Measurements from ENCODE around the gene TUBGCP3.
"Not testable (repeated sequence)": the region's sequence is repeated elsewhere in the genome, so short reads cannot be mapped to it uniquely, and the experiment has no call there.

The TUBGCP3 gene

GRCh38 chr13:112496166-112496565 lies 91.8 kb downstream of the TUBGCP3 start:
- Mint-ChIP-seq H3K4me1 (peaks cover 8% of the 10 kb centered on the region), H3K9me3 (no peaks in the 10 kb centered on the region), H3K4me3 (no peak overlapping the region), H3K27ac (no peak overlapping the region), H3K36me3 (peaks cover 65% of the 10 kb centered on the region)
- no peak for ATAC-seq
- no peak for DNase-seq (ENCODE audit: low spot score in 2 of 2)

- H3K4me1 Mint-ChIP-seq: peaks cover 10% of the 10 kb centered on the region
- H3K36me3 Mint-ChIP-seq: peaks cover 58% of the 10 kb centered on the region
- no peaks in the 10 kb centered on the region for H3K9me3 Mint-ChIP-seq
- DNase-seq (ENCODE audit: low spot score in 2 of 2) (no peak), ATAC-seq (no peak)
- no peak overlapping the region for H3K4me3 Mint-ChIP-seq
- H3K27ac Mint-ChIP-seq: no peak overlapping the region
Observed at GRCh38 chr13:112495465-112495864, 92.5 kb downstream of the TUBGCP3 start.

GRCh38 chr13:112489199-112489598 lies 98.8 kb downstream of the TUBGCP3 start:
- Mint-ChIP-seq H3K9me3 (no peaks in the 10 kb centered on the region), H3K4me3 (no peak overlapping the region), H3K4me1 (peaks cover 10% of the 10 kb centered on the region), H3K27ac (no peak overlapping the region), H3K36me3 (peaks cover 17% of the 10 kb centered on the region)
- DNase-seq (ENCODE audit: low spot score in 2 of 2) (no peak), ATAC-seq (no peak)

- H3K4me3 Mint-ChIP-seq; H3K9me3 Mint-ChIP-seq; H3K27ac Mint-ChIP-seq; ATAC-seq; DNase-seq (ENCODE audit: low spot score in 2 of 2): not testable (repeated sequence)
- Mint-ChIP-seq H3K4me1 (peaks cover 10% of the 10 kb centered on the region), H3K36me3 (peaks cover 17% of the 10 kb centered on the region)
Observed at GRCh38 chr13:112488343-112489050, 99.5 kb downstream of the TUBGCP3 start.

GRCh38 chr13:112487127-112487517 lies 100.8 kb downstream of the TUBGCP3 start:
- H3K36me3 Mint-ChIP-seq: peaks cover 17% of the 10 kb centered on the region
- no peak overlapping the region for H3K4me3 Mint-ChIP-seq
- H3K9me3 Mint-ChIP-seq: peaks cover 5% of the 10 kb centered on the region
- no peak overlapping the region for H3K27ac Mint-ChIP-seq
- DNase-seq (ENCODE audit: low spot score in 2 of 2) (no peak), ATAC-seq (no peak)
- peaks cover 10% of the 10 kb centered on the region for H3K4me1 Mint-ChIP-seq

GRCh38 chr13:112486386-112487126 lies 101.4 kb downstream of the TUBGCP3 start:
- no peak overlapping the region for H3K27ac Mint-ChIP-seq
- peaks cover 17% of the 10 kb centered on the region for H3K36me3 Mint-ChIP-seq
- ATAC-seq (no peak), DNase-seq (ENCODE audit: low spot score in 2 of 2) (no peak)
- H3K4me1 Mint-ChIP-seq: peaks cover 6% of the 10 kb centered on the region
- peaks cover 5% of the 10 kb centered on the region for H3K9me3 Mint-ChIP-seq
- H3K4me3 Mint-ChIP-seq: no peak overlapping the region

- DNase-seq (ENCODE audit: low spot score in 2 of 2); H3K9me3 Mint-ChIP-seq; H3K27ac Mint-ChIP-seq; ATAC-seq; H3K4me3 Mint-ChIP-seq; H3K4me1 Mint-ChIP-seq: not testable (repeated sequence)
- H3K36me3 Mint-ChIP-seq: peaks cover 17% of the 10 kb centered on the region
Observed at GRCh38 chr13:112485814-112486213, 102.1 kb downstream of the TUBGCP3 start.

- Mint-ChIP-seq H3K9me3 (peaks cover 8% of the 10 kb centered on the region), H3K36me3 (peaks cover 17% of the 10 kb centered on the region), H3K4me3 (no peak overlapping the region), H3K4me1 (no peaks in the 10 kb centered on the region), H3K27ac (no peak overlapping the region)
- DNase-seq (ENCODE audit: low spot score in 2 of 2) (no peak), ATAC-seq (no peak)
Observed at GRCh38 chr13:112483299-112483698, 104.7 kb downstream of the TUBGCP3 start.

- Mint-ChIP-seq H3K36me3 (peaks cover 9% of the 10 kb centered on the region), H3K27ac (no peak overlapping the region), H3K4me1 (no peaks in the 10 kb centered on the region), H3K4me3 (no peak overlapping the region), H3K9me3 (peaks cover 8% of the 10 kb centered on the region)
- ATAC-seq: peak; percentile 32
- no peak for DNase-seq (ENCODE audit: low spot score in 2 of 2)
Observed at GRCh38 chr13:112481458-112481857, 106.5 kb downstream of the TUBGCP3 start.

GRCh38 chr13:112479389-112479788 lies 108.6 kb downstream of the TUBGCP3 start:
- Mint-ChIP-seq H3K27ac (no peak overlapping the region), H3K4me3 (no peak overlapping the region), H3K4me1 (no peaks in the 10 kb centered on the region), H3K9me3 (peaks cover 8% of the 10 kb centered on the region), H3K36me3 (no peaks in the 10 kb centered on the region)
- ATAC-seq (no peak), DNase-seq (ENCODE audit: low spot score in 2 of 2) (no peak)

- no peak for ATAC-seq
- Mint-ChIP-seq H3K4me1 (no peaks in the 10 kb centered on the region), H3K36me3 (no peaks in the 10 kb centered on the region), H3K9me3 (peaks cover 2% of the 10 kb centered on the region), H3K27ac (no peak overlapping the region), H3K4me3 (no peak overlapping the region)
- no peak for DNase-seq (ENCODE audit: low spot score in 2 of 2)
Observed at GRCh38 chr13:112477070-112477619, 110.8 kb downstream of the TUBGCP3 start.

- no peak overlapping the region for H3K27ac Mint-ChIP-seq
- no peaks in the 10 kb centered on the region for H3K9me3 Mint-ChIP-seq
- H3K4me1 Mint-ChIP-seq: no peaks in the 10 kb centered on the region
- H3K36me3 Mint-ChIP-seq: no peaks in the 10 kb centered on the region
- no peak overlapping the region for H3K4me3 Mint-ChIP-seq
- ATAC-seq (no peak), DNase-seq (ENCODE audit: low spot score in 2 of 2) (no peak)
Observed at GRCh38 chr13:112475889-112476288, 112.1 kb downstream of the TUBGCP3 start.

GRCh38 chr13:112474869-112475268 lies 113.1 kb downstream of the TUBGCP3 start:
- no peaks in the 10 kb centered on the region for H3K36me3 Mint-ChIP-seq
- no peaks in the 10 kb centered on the region for H3K9me3 Mint-ChIP-seq
- H3K4me1 Mint-ChIP-seq: no peaks in the 10 kb centered on the region
- DNase-seq (ENCODE audit: low spot score in 2 of 2) (no peak), ATAC-seq (no peak)
- no peak overlapping the region for H3K4me3 Mint-ChIP-seq
- H3K27ac Mint-ChIP-seq: no peak overlapping the region

GRCh38 chr13:112473818-112474217 lies 114.1 kb downstream of the TUBGCP3 start:
- Mint-ChIP-seq H3K9me3 (no peaks in the 10 kb centered on the region), H3K27ac (no peak overlapping the region), H3K4me1 (no peaks in the 10 kb centered on the region), H3K36me3 (no peaks in the 10 kb centered on the region), H3K4me3 (no peak overlapping the region)
- ATAC-seq (no peak), DNase-seq (ENCODE audit: low spot score in 2 of 2) (no peak)

- H3K27ac Mint-ChIP-seq: no peak overlapping the region
- H3K9me3 Mint-ChIP-seq: no peaks in the 10 kb centered on the region
- H3K36me3 Mint-ChIP-seq: no peaks in the 10 kb centered on the region
- DNase-seq (ENCODE audit: low spot score in 2 of 2) (peak in 1 of 2 donors; percentile 23), ATAC-seq (peak; percentile 26)
- no peaks in the 10 kb centered on the region for H3K4me1 Mint-ChIP-seq
- no peak overlapping the region for H3K4me3 Mint-ChIP-seq
Observed at GRCh38 chr13:112469071-112469745, 118.7 kb downstream of the TUBGCP3 start.

Data from stimulated activated effector memory CD8-positive, alpha-beta T cell treated with anti-CD3 and anti-CD28 coated beads, Interleukin-12 subunit alpha, Interleukin-12 subunit beta, amount 100 ng/mL, for 72 hours (primary cell).